Astrocyte (in vitro differentiated cells and primary cell): Measurements from ENCODE around the gene IL6ST.

Source experiments
- CTCF ChIP-seq: IDR thresholded peaks from 2 replicates; pipeline ENCODE4 v1.5.1; 2011; ENCODE audit warnings: low read depth, mild to moderate bottlenecking, inconsistent platforms, low read length, moderate library complexity; ENCODE audit not compliant: insufficient read depth
- EZH2 ChIP-seq: IDR thresholded peaks from 2 replicates; pipeline ENCODE4 v1.6.1; 2012; ENCODE audit warnings: mild to moderate bottlenecking, low read length, inconsistent platforms; ENCODE audit not compliant: insufficient read depth

GRCh38 chr5:56012281-56012963, 17.7 kb upstream of the IL6ST start:
- TF ChIP-seq CTCF (no peak), EZH2 (no peak)
